Mesenchymal stem cell (in vitro differentiated cells and primary cell): ENCODE results near the gene PTPRG.

Source experiments
- DNase-seq: peaks from one replicate; pipeline ENCODE4 v3.0.0-alpha.2; 2013
- H2AFZ ChIP-seq: one replicate; pipeline ENCODE4 v1.6.1; 2013; ENCODE audit warnings: low read depth, mild to moderate bottlenecking, control low read depth, inconsistent platforms, low read length, moderate library complexity
- H2AK5ac ChIP-seq: 2 replicates; pipeline ENCODE4 v1.6.1; 2013; ENCODE audit warnings: low read length, moderate library complexity, mild to moderate bottlenecking, inconsistent platforms; ENCODE audit not compliant: severe bottlenecking
- H2BK120ac ChIP-seq: one replicate; pipeline ENCODE4 v1.6.1; 2013; ENCODE audit warnings: low read depth, mild to moderate bottlenecking, inconsistent platforms, low read length, moderate library complexity
- H2BK12ac ChIP-seq, 2 experiments: one replicate each; pipeline ENCODE4 v1.6.1; 2013; ENCODE audit warnings: inconsistent platforms in 2 of 2, low read length in 2 of 2, mild to moderate bottlenecking in 2 of 2, moderate library complexity in 2 of 2, control low read depth in 1 of 2
- H2BK15ac ChIP-seq: one replicate; pipeline ENCODE4 v1.6.1; 2013; ENCODE audit warnings: mild to moderate bottlenecking, low read depth, inconsistent platforms; ENCODE audit not compliant: poor library complexity, severe bottlenecking
- H2BK5ac ChIP-seq: 2 replicates; pipeline ENCODE4 v1.6.1; 2013; ENCODE audit warnings: low read depth, mild to moderate bottlenecking, low read length, control low read depth, inconsistent platforms; ENCODE audit not compliant: poor library complexity, severe bottlenecking
- H3K14ac ChIP-seq, 2 experiments: one replicate each; pipeline ENCODE4 v1.6.1; 2013; ENCODE audit warnings: inconsistent platforms in 2 of 2, low read length in 2 of 2, control low read depth in 1 of 2, mild to moderate bottlenecking in 1 of 2, moderate library complexity in 1 of 2
- H3K18ac ChIP-seq, 2 experiments: one replicate each; pipeline ENCODE4 v1.6.1; 2013; ENCODE audit warnings: inconsistent platforms in 2 of 2, low read length in 2 of 2, control low read depth in 1 of 2, low read depth in 1 of 2, mild to moderate bottlenecking in 1 of 2
- H3K23ac ChIP-seq, 2 experiments: one replicate each; pipeline ENCODE4 v1.6.1; 2013; ENCODE audit warnings: inconsistent platforms in 2 of 2, low read length in 2 of 2, mild to moderate bottlenecking in 2 of 2, moderate library complexity in 2 of 2, control low read depth in 1 of 2
- H3K27ac ChIP-seq: 2 replicates; pipeline ENCODE4 v1.5.1; 2013; ENCODE audit warnings: mild to moderate bottlenecking, moderate library complexity, low read length, control low read depth, inconsistent platforms; ENCODE audit not compliant: poor library complexity, severe bottlenecking
- H3K27me3 ChIP-seq, 2 experiments: 2 replicates each; pipeline versions ENCODE4 v1.6.1 to v1.7.0; 2013; ENCODE audit warnings: low read length in 2 of 2, mild to moderate bottlenecking in 2 of 2, moderate library complexity in 2 of 2, control low read depth in 1 of 2, inconsistent platforms in 1 of 2; ENCODE audit not compliant: control insufficient read depth in 1 of 2, insufficient read depth in 1 of 2
- H3K36me3 ChIP-seq, 2 experiments: 2 replicates each; pipeline versions ENCODE4 v1.6.1 to v1.7.0; 2013; ENCODE audit warnings: low read length in 2 of 2, control low read depth in 1 of 2, inconsistent platforms in 1 of 2, low read depth in 1 of 2, mild to moderate bottlenecking in 1 of 2; ENCODE audit not compliant: insufficient read depth in 2 of 2, control insufficient read depth in 1 of 2
- H3K4ac ChIP-seq, 2 experiments: one replicate each; pipeline ENCODE4 v1.6.1; 2013; ENCODE audit warnings: inconsistent platforms in 2 of 2, low read length in 2 of 2, mild to moderate bottlenecking in 2 of 2, moderate library complexity in 2 of 2, control low read depth in 1 of 2, low read depth in 1 of 2
- H3K4me1 ChIP-seq: 2 replicates; pipeline ENCODE4 v1.6.1; 2013; ENCODE audit warnings: low read depth, low read length, control low read depth; ENCODE audit not compliant: control insufficient read depth, insufficient read depth
- H3K4me2 ChIP-seq: 2 replicates; pipeline ENCODE4 v1.6.1; 2013; ENCODE audit warnings: low read length, mild to moderate bottlenecking, inconsistent platforms; ENCODE audit not compliant: poor library complexity, severe bottlenecking
- H3K4me3 ChIP-seq, 2 experiments: 2 replicates each; pipeline versions ENCODE4 v1.5.1 to v1.7.0; 2013; ENCODE audit warnings: low read length in 2 of 2, mild to moderate bottlenecking in 2 of 2, control low read depth in 1 of 2, low read depth in 1 of 2; ENCODE audit not compliant: insufficient read depth in 1 of 2
- H3K79me1 ChIP-seq: replicated peaks from 2 replicates; pipeline ENCODE4 v1.6.1; 2013; ENCODE audit warnings: mild to moderate bottlenecking, control low read depth, low read length, inconsistent platforms; ENCODE audit not compliant: poor library complexity, severe bottlenecking
- H3K9ac ChIP-seq: 2 replicates; pipeline ENCODE4 v1.7.0; 2013; ENCODE audit warnings: mild to moderate bottlenecking, low read length, moderate library complexity
- H3K9me3 ChIP-seq: 2 replicates; pipeline ENCODE4 v1.7.0; 2013; ENCODE audit warnings: mild to moderate bottlenecking, low read length; ENCODE audit not compliant: control insufficient read depth
- H4K8ac ChIP-seq: one replicate; pipeline ENCODE4 v1.6.1; 2013; ENCODE audit warnings: inconsistent platforms, mild to moderate bottlenecking, low read length, moderate library complexity
- H4K91ac ChIP-seq: one replicate; pipeline ENCODE4 v1.6.1; 2013; ENCODE audit warnings: mild to moderate bottlenecking, low read length, inconsistent platforms
- WGBS: methylation state at CpG from one replicate; pipeline ENCODE4 v1.1.7; 2013; ENCODE audit warnings: mixed read lengths; 5-methylcytosine and 5-hydroxymethylcytosine counted together

PTPRG gene

GRCh38 chr3:61719278-61719977 lies 158.1 kb downstream of the PTPRG start:
- H3K9ac ChIP-seq, result no peak overlapping the region
- WGBS, result 83% methylated on average over 6 of the region's 8 CpGs
- no peak overlapping the region for H2BK5ac ChIP-seq
- no peak overlapping the region for H2BK120ac ChIP-seq
- H3K4me3 ChIP-seq, result no peak overlapping the region
- no peaks in the 10 kb centered on the region for H3K36me3 ChIP-seq
- no peak overlapping the region for H3K18ac ChIP-seq
- no peak overlapping the region for H4K91ac ChIP-seq
- H3K23ac ChIP-seq, result no peak overlapping the region
- H3K27me3 ChIP-seq, result no peaks in the 10 kb centered on the region
- H3K4ac ChIP-seq, result no peak overlapping the region
- H2AK5ac ChIP-seq, result no peak overlapping the region
- no peak for DNase-seq
- H2BK15ac ChIP-seq, result no peak overlapping the region
- no peak overlapping the region for H3K27ac ChIP-seq
- H2BK12ac ChIP-seq, result no peak overlapping the region
- H3K9me3 ChIP-seq, result no peaks in the 10 kb centered on the region
- H4K8ac ChIP-seq, result no peak overlapping the region
- peaks cover 33% of the 10 kb centered on the region for H3K79me1 ChIP-seq
- H3K14ac ChIP-seq, result no peak overlapping the region
- H3K4me1 ChIP-seq, result peaks cover 2% of the 10 kb centered on the region
- no peak overlapping the region for H2AFZ ChIP-seq
- H3K4me2 ChIP-seq, result no peak overlapping the region

GRCh38 chr3:61723038-61723437 lies 161.7 kb downstream of the PTPRG start:
- H3K18ac ChIP-seq, result no peak overlapping the region
- no peaks in the 10 kb centered on the region for H3K36me3 ChIP-seq

GRCh38 chr3:61724183-61724582 lies 162.8 kb downstream of the PTPRG start:
- H3K18ac ChIP-seq, result no peak overlapping the region
- H2BK15ac ChIP-seq, result no peak overlapping the region
- H2AFZ ChIP-seq, result no peak overlapping the region
- no peak overlapping the region for H3K4me2 ChIP-seq
- H3K4me3 ChIP-seq, result no peak overlapping the region
- no peak overlapping the region for H4K91ac ChIP-seq
- H3K9ac ChIP-seq, result no peak overlapping the region
- H2BK120ac ChIP-seq, result no peak overlapping the region
- H3K9me3 ChIP-seq, result no peaks in the 10 kb centered on the region
- H3K36me3 ChIP-seq, result no peaks in the 10 kb centered on the region
- no peak overlapping the region for H3K14ac ChIP-seq
- H4K8ac ChIP-seq, result no peak overlapping the region
- no CpG with 5 or more reads among the region's 2 CpGs for WGBS
- no peak overlapping the region for H3K27ac ChIP-seq
- peaks cover 4% of the 10 kb centered on the region for H3K4me1 ChIP-seq
- no peak overlapping the region for H2BK5ac ChIP-seq
- no peak for DNase-seq
- no peak overlapping the region for H3K23ac ChIP-seq
- no peak overlapping the region for H3K4ac ChIP-seq
- no peak overlapping the region for H2BK12ac ChIP-seq
- H3K79me1 ChIP-seq, result peaks cover 29% of the 10 kb centered on the region
- H3K27me3 ChIP-seq, result no peaks in the 10 kb centered on the region
- H2AK5ac ChIP-seq, result no peak overlapping the region

More at GRCh38 chr3:61723038-61723437, 161.7 kb downstream of the PTPRG start:
- Histone ChIP-seq H3K9me3 (no peaks in the 10 kb centered on the region), H3K27me3 (no peaks in the 10 kb centered on the region), H3K27ac (no peak overlapping the region), H2BK5ac (no peak overlapping the region), H2BK15ac (no peak overlapping the region), H3K23ac (no peak overlapping the region), H3K4ac (no peak overlapping the region), H3K4me3 (no peak overlapping the region), H3K9ac (no peak overlapping the region), H3K4me2 (no peak overlapping the region), H3K4me1 (peaks cover 4% of the 10 kb centered on the region), H2AFZ (no peak overlapping the region), H4K8ac (no peak overlapping the region), H2BK120ac (no peak overlapping the region), H3K14ac (no peak overlapping the region), H3K79me1 (peaks cover 22% of the 10 kb centered on the region), H2AK5ac (no peak overlapping the region), H2BK12ac (no peak overlapping the region), H4K91ac (no peak overlapping the region)
- no peak for DNase-seq

GRCh38 chr3:61724801-61725200 lies 163.4 kb downstream of the PTPRG start:
- no peak overlapping the region for H2BK5ac ChIP-seq
- H2BK15ac ChIP-seq, result no peak overlapping the region
- no peak overlapping the region for H3K4ac ChIP-seq
- H3K9me3 ChIP-seq, result no peaks in the 10 kb centered on the region
- H4K8ac ChIP-seq, result no peak overlapping the region
- H3K27me3 ChIP-seq, result no peaks in the 10 kb centered on the region
- DNase-seq, result no peak
- H2AK5ac ChIP-seq, result no peak overlapping the region
- H3K27ac ChIP-seq, result no peak overlapping the region
- no peak overlapping the region for H2AFZ ChIP-seq
- no peaks in the 10 kb centered on the region for H3K36me3 ChIP-seq
- no peak overlapping the region for H3K23ac ChIP-seq
- no peak overlapping the region for H2BK120ac ChIP-seq
- H3K9ac ChIP-seq, result no peak overlapping the region
- H3K14ac ChIP-seq, result no peak overlapping the region
- no peak overlapping the region for H4K91ac ChIP-seq
- no peak overlapping the region for H3K4me2 ChIP-seq
- peaks cover 25% of the 10 kb centered on the region for H3K79me1 ChIP-seq
- H3K4me1 ChIP-seq, result peaks cover 4% of the 10 kb centered on the region
- H3K4me3 ChIP-seq, result no peak overlapping the region
- no peak overlapping the region for H2BK12ac ChIP-seq
- no peak overlapping the region for H3K18ac ChIP-seq
- 93% methylated on average over 5 of the region's 6 CpGs for WGBS
